ENCODE measurements around the gene KRTAP5-2. TPM values are rescaled to one million over a fixed set of nuclear protein-coding genes. Genes with fewer than 3 reads are reported as not detected.

Gene KRTAP5-2
- total RNA-seq, 1 experiment from 2014 or later = not detected

DNA sequence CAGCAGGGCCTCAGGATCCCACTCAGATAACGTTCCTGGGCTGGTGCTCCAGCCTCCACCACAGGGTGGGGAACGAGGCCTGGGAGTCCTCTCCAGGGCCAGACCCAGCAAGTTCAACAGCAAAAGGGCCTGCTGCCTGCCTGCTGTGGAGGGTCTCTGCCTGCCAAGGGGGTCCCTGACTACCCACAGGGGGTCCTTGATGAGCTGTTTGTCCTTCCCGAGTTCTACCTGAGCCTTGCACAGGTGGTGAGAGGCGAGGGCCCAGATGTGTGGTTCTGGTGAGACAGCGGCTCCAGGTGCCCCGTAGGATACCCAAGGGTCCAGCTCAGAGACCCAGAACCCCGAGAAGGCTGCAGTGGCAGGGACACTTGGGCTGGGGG lies 30.4 kb downstream of the KRTAP5-2 start:
- BruUV-seq (replicated peaks) = no TSS peak

DNA sequence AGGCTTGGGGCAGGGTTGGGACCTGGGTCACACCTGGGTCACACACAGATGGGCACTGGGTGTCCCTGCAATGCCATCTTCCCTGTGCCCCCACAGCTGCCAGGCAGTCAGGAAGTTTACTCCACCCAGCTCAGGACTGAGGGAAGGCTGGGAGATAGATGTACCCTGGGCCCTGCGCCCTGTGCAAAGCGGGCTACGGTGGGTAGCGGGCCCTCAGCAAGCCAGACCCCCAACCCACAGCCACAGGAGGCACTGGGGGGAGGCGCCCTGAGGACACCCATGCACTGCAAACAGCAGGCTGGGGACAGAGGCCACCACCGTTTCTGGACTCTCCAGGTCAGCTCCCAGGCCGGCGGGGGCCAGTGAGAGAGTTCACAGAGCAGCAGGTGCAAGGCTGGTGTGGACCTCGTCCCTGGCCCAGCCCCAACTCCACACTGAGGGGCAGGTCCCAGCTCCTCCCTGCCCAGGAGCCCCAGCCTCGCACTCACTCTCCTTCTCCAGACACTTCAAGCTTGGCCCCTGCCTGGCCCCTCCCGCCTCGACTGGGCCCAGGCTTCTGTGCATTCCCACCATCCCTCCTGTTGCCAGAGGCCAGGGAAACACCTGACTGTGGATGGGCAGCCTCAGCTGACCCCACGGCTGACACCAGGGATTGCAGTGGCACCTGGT lies 30.9 kb downstream of the KRTAP5-2 start:
- H2AFZ ChIP-seq (ENCODE audit: low read length) = no peak overlapping the region
- H3K4me3 ChIP-seq (ENCODE audit: low read length) = no peak overlapping the region
- no peak for DNase-seq
- no peaks in the 10 kb centered on the region for H3K9me2 ChIP-seq (replicated peaks; ENCODE audit: low read length)
- ChIA-PET CTCF (no interaction called here), POLR2A (ENCODE audit: unreplicated experiment) (no interaction called here)
- TF ChIP-seq, protein P1, sequence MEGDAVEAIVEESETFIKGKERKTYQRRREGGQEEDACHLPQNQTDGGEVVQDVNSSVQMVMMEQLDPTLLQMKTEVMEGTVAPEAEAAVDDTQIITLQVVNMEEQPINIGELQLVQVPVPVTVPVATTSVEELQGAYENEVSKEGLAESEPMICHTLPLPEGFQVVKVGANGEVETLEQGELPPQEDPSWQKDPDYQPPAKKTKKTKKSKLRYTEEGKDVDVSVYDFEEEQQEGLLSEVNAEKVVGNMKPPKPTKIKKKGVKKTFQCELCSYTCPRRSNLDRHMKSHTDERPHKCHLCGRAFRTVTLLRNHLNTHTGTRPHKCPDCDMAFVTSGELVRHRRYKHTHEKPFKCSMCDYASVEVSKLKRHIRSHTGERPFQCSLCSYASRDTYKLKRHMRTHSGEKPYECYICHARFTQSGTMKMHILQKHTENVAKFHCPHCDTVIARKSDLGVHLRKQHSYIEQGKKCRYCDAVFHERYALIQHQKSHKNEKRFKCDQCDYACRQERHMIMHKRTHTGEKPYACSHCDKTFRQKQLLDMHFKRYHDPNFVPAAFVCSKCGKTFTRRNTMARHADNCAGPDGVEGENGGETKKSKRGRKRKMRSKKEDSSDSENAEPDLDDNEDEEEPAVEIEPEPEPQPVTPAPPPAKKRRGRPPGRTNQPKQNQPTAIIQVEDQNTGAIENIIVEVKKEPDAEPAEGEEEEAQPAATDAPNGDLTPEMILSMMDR (conservative IDR thresholded peaks at IDR 0.05; ENCODE audit: low read depth, low read length) = no peak
- no peak for TF ChIP-seq EZH2 (IDR thresholded peaks at IDR 0.05; ENCODE audit: low read length, unreplicated experiment)
- TF ChIP-seq EZH2phosphoT487 (IDR thresholded peaks at IDR 0.05; ENCODE audit: borderline replicate concordance, low read length) = no peak
- no peaks in the 10 kb centered on the region for H3K27me3 ChIP-seq (ENCODE audit: low read length)
- no peaks in the 10 kb centered on the region for H3K36me3 ChIP-seq (ENCODE audit: low read depth, low read length)
- ATAC-seq = no peak
- H3K79me2 ChIP-seq (ENCODE audit: low read length) = no peaks in the 10 kb centered on the region
- H3K27ac ChIP-seq (ENCODE audit: low read length) = no peak overlapping the region
- H3K9me3 ChIP-seq (ENCODE audit: low read length) = no peaks in the 10 kb centered on the region
- H3F3A ChIP-seq (ENCODE audit: low read length, unreplicated experiment) = no peaks in the 10 kb centered on the region
- no TSS peak for BruUV-seq (replicated peaks)
- intact Hi-C loops (cut with micrococcal nuclease) = no loop called here
- H3K9ac ChIP-seq (ENCODE audit: low read length) = no peak overlapping the region
- H3K4me2 ChIP-seq (ENCODE audit: low read length) = no peak overlapping the region
- H4K20me1 ChIP-seq (ENCODE audit: low read length) = no peaks in the 10 kb centered on the region
- H3K4me1 ChIP-seq (ENCODE audit: insufficient read depth, low read length) = no peaks in the 10 kb centered on the region

More for the DNA sequence above, 30.4 kb downstream of the KRTAP5-2 start:
- intact Hi-C loops (cut with micrococcal nuclease) = no loop called here
- Histone ChIP-seq H3K27ac (ENCODE audit: low read length) (no peak overlapping the region), H3K27me3 (ENCODE audit: low read length) (peaks cover 3% of the 10 kb centered on the region; the same call in 1 of the 2 replicates), H3K9me2 (replicated peaks; ENCODE audit: low read length) (no peaks in the 10 kb centered on the region), H3K79me2 (ENCODE audit: low read length) (no peaks in the 10 kb centered on the region), H3K4me1 (ENCODE audit: insufficient read depth, low read length) (no peaks in the 10 kb centered on the region), H3F3A (ENCODE audit: low read length, unreplicated experiment) (no peaks in the 10 kb centered on the region), H3K4me2 (ENCODE audit: low read length) (no peak overlapping the region), H3K4me3 (ENCODE audit: low read length) (no peak overlapping the region), H3K9ac (ENCODE audit: low read length) (no peak overlapping the region), H3K36me3 (ENCODE audit: low read depth, low read length) (no peaks in the 10 kb centered on the region), H3K9me3 (ENCODE audit: low read length) (no peaks in the 10 kb centered on the region), H2AFZ (ENCODE audit: low read length) (no peak overlapping the region), H4K20me1 (ENCODE audit: low read length) (no peaks in the 10 kb centered on the region)
- POLR2A ChIA-PET (ENCODE audit: unreplicated experiment) = no interaction called here
- no peak for TF ChIP-seq EZH2phosphoT487 (IDR thresholded peaks at IDR 0.05; ENCODE audit: borderline replicate concordance, low read length)
- TF ChIP-seq, protein P1 (conservative IDR thresholded peaks at IDR 0.05; ENCODE audit: low read depth, low read length) = no peak
- TF ChIP-seq EZH2 (IDR thresholded peaks at IDR 0.05; ENCODE audit: low read length, unreplicated experiment) = no peak
- CTCF ChIA-PET = no interaction called here
- ATAC-seq (no peak), DNase-seq (no peak)

DNA sequence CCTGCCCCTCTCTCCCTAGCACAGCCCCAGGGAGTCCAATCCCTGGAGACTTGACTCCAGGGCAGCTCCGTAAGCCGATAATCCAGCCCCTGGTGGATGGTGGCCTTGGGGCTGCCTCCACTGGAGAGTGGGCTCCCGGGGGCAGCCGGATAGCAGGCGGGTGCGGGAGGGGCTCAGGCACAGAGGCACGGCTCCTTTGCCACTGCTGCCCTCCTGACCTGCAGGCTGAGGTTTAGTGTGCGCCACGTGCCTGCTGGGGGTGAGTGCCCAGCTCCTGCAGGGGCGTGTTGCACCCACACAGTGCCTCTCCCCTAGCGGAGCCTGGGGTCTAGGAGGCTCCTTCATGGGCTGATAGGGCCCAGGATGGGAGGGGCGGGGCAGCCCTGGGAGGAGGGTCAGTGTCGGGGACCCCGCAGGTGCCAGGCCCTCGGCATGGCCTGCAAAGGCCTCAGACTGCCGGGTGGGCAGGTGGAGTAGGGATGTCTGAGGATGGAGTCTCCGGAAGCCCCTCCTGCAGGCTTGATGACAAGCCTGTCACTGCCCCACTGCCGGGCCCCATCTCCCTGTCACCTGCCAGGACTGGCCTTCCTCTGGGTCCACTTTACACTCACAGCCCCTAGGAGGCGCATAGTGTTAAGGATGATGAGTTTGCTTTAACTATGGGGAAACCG lies 31.6 kb downstream of the KRTAP5-2 start:
- no TSS peak for BruUV-seq (replicated peaks)
- no peaks in the 10 kb centered on the region for H3K9me2 ChIP-seq (replicated peaks; ENCODE audit: low read length)
- H3F3A ChIP-seq (ENCODE audit: low read length, unreplicated experiment) = no peaks in the 10 kb centered on the region
- H3K9me3 ChIP-seq (ENCODE audit: low read length) = no peaks in the 10 kb centered on the region
- no peak overlapping the region for H3K4me3 ChIP-seq (ENCODE audit: low read length)
- POLR2A ChIA-PET (ENCODE audit: unreplicated experiment) = no interaction called here
- H3K4me2 ChIP-seq (ENCODE audit: low read length) = no peak overlapping the region
- no peak overlapping the region for H3K9ac ChIP-seq (ENCODE audit: low read length)
- H3K79me2 ChIP-seq (ENCODE audit: low read length) = no peaks in the 10 kb centered on the region
- H3K4me1 ChIP-seq (ENCODE audit: insufficient read depth, low read length) = no peaks in the 10 kb centered on the region
- H3K36me3 ChIP-seq (ENCODE audit: low read depth, low read length) = no peaks in the 10 kb centered on the region
- CTCF ChIA-PET = no interaction called here
- no peaks in the 10 kb centered on the region for H3K27me3 ChIP-seq (ENCODE audit: low read length)
- TF ChIP-seq EZH2 (IDR thresholded peaks at IDR 0.05; ENCODE audit: low read length, unreplicated experiment) (no peak), EZH2phosphoT487 (IDR thresholded peaks at IDR 0.05; ENCODE audit: borderline replicate concordance, low read length) (no peak)
- TF ChIP-seq, protein P1 (conservative IDR thresholded peaks at IDR 0.05; ENCODE audit: low read depth, low read length) = peak; percentile 48; the same call in 1 of the 2 replicates
- H4K20me1 ChIP-seq (ENCODE audit: low read length) = no peaks in the 10 kb centered on the region
- ATAC-seq = no peak
- H3K27ac ChIP-seq (ENCODE audit: low read length) = no peak overlapping the region
- no peak overlapping the region for H2AFZ ChIP-seq (ENCODE audit: low read length)
- intact Hi-C loops (cut with micrococcal nuclease) = no loop called here
- DNase-seq = no peak

Measured in PC-3 (cell line).